CD4-positive, alpha-beta T cell treated with Interleukin-10 for 1 hour (primary cell): ENCODE results near the gene ATP11B.

ENCODE experiments used
- DNase-seq: peaks from one replicate; pipeline ENCODE4 v3.0.0-alpha.2; 2020

ATP11B gene

DNA sequence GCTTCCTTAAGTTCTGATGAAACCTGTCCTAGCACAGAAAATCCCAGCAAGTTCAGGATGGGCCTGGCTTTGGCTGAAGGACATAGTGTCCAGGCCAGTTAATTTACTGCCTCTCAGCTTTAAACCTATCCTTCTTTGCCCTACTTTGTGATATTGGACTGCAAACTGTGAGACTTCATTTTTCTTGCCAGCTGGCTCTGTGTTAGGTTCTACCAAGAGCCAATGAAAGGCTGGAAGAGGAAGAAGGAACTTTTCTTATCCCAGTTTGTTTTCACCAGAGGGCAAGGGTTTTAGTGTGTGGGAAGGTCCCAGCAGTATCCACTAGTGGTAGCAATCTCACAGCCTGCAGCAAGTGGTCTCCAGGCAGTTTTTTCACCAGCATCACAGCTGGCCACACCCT is 168.9 kb downstream of the ATP11B start:
- no peak for DNase-seq

DNA sequence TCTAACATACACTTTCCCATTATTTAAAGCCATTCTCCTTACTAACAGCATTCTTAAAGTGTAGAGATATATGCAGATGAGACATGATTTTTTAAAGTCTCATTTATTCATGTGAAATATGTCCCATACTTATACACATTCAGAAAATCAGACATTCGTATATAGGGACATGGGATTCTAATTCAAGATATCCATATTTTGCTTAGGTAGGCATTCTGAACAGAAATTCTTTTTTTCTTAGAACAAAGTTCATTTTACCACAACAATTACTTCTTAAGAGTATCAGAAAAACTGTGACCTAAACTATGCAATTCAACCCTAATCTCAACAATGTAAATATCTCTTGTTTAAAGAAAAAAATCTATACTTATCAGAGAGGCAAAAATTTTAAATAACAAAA is 170.9 kb downstream of the ATP11B start:
- DNase-seq = no peak

DNA sequence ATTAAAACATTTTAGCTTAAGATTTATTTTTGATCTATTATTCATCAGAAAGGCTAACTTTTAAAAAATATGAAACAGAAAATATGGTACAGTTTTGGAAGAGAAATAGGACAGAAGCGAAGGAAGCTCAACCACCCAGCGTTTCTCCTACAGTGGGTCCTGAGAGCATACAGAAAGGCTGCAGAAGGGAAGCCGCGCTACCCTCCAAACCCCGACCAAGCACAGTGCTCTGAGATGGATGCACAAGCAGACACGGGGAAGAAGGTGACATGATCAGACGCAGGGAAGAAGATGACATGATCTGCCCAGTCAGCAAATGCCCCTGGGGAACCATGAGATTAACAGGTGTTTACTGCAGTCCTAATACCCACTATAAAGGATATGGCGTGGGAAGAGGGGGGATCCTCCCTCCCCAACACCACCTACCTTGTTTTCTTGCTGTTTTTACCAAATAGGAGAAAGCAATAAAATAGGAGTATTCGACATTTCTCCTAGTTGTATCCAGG is 172.6 kb downstream of the ATP11B start:
- no peak for DNase-seq

DNA sequence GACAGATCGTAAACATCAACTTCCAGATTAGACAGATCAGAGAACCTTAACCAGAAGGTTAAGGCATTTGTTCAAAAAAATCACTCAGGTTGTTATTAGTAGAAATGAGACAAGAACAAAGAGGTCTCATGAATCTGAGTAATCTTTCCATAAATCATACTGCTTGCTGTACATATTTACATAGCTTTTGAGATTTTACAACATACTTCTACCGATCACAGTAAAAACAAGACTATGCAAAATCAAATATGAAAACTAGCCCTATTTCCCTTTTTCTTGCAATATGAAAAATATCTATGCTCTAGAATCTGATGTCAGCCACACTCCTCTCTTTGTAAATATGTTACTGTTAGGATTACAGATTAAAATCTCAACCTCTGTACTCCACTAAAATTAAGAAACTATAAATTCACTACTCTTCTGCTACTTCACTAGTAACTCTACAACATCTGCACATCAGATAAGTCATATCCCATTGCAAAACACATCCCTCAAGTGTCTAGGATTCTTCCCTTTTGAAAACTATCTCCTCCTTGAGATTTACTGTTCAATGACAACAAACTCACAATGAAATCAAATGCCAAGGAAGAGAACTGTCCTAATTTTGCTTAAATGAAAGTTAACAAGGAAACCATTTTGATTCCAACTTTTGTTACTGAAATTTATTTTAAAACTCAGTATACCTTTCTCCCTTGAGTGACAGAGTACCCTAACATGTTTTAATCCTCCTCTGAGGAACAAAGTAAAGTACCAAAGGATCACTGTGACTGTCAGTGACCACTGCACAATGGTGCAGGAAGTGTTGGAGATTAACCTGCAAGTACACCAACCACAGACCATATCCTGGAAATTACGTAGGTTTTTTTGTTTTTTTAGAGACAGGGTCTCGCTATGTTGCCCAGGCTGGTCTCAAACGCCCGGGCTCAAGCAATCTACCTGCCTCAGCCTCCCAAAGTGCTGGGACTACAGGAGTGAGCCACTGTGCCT is 174.2 kb downstream of the ATP11B start:
- peak; percentile 44 for DNase-seq

DNA sequence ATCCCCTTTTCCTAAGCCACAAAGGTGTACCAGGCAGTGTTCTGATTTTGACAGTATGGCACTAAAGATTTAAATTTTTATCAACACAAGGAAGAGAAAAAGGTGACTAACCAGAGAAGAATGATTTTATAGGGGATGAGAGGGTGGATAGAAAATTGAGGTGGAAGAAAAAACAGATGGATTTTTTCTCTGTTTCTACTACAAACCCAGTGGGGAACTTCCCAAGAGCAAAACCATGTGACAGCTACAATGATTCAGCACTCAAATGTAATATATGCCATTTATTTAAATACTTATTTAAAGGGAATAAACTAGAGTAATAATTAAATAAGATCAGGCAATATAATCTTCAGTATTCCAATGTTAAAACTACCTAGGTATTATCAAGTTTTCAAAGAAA is 176.0 kb downstream of the ATP11B start:
- DNase-seq = no peak

DNA sequence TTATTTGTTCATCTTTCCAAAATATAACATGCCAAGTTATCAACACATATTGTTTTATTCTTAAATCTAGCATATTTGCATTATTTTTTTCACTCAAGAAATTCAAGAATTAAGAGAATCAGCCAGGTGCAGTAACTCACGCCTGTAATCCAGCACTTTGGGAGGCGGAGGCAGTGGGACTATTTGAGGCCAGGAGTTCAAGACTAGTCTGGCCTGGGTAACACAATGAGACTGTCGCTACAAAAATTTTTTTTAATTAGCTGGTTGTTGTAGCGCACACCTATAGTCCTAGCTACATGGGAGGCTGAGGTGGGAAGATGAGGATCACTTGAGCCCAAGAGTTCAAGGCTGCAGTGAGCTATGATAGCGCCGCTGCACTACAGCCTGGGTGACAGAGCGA is 176.5 kb downstream of the ATP11B start:
- no peak for DNase-seq

DNA sequence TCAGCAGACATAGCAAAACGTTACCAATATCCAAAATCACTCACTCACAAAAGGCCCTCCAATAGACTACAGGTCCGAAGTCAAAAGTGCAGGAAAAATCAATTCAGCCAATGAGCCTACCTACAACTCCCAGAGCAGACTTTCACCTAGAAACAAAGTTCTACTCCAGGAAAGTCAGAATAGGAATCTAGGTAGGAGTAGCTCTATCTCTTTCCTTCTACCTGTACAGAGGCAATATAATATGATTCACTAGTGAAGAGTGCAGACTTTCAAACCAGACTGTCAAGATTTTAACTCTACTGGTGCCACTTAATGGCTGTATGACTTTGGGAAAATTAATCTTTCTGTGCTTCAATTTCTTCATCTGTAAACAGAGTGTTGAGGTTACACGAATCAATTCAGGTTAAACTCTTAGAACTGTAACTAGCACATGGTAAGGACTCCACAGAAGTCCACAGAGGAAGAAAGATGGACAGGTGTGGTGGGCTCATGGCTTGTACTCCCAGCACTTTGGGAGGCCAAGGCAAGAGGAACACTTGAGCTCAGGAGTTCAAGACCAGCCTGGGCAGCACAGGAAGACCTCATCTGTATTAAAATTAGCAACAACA is 177.6 kb downstream of the ATP11B start:
- DNase-seq = no peak
